GM12873 (cell line): ENCODE results near the gene ATXN1.

Experiments
- TF ChIP-seq, protein P1 (sequence below): IDR thresholded peaks from 2 replicates; pipeline ENCODE4 v1.5.1; 2012; ENCODE audit warnings: low read depth, mild to moderate bottlenecking, moderate library complexity, low read length, control low read depth; ENCODE audit not compliant: insufficient read depth; ENCODE audit errors: missing control alignments

Gene ATXN1

DNA sequence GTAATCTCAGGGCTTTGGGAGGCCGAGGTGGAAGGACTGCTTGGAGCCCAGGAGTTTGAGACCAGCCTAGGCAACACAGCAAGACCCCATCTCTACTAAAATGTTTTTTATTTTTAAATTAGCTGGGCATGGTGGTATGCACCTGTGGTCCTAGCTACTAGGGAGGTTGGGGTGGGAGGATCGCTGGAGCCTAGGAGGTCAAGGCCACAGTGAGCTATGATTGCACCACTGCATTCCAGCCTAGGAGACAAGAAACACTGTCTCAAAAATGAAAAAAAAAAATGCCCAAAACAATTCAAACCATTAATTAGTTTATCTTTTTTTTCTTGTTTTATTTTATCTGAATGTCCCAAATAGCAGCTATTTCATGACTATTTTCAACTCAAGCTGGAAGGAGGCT, 437.1 kb downstream of the ATXN1 start:
- TF ChIP-seq, protein P1, sequence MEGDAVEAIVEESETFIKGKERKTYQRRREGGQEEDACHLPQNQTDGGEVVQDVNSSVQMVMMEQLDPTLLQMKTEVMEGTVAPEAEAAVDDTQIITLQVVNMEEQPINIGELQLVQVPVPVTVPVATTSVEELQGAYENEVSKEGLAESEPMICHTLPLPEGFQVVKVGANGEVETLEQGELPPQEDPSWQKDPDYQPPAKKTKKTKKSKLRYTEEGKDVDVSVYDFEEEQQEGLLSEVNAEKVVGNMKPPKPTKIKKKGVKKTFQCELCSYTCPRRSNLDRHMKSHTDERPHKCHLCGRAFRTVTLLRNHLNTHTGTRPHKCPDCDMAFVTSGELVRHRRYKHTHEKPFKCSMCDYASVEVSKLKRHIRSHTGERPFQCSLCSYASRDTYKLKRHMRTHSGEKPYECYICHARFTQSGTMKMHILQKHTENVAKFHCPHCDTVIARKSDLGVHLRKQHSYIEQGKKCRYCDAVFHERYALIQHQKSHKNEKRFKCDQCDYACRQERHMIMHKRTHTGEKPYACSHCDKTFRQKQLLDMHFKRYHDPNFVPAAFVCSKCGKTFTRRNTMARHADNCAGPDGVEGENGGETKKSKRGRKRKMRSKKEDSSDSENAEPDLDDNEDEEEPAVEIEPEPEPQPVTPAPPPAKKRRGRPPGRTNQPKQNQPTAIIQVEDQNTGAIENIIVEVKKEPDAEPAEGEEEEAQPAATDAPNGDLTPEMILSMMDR = no peak

DNA sequence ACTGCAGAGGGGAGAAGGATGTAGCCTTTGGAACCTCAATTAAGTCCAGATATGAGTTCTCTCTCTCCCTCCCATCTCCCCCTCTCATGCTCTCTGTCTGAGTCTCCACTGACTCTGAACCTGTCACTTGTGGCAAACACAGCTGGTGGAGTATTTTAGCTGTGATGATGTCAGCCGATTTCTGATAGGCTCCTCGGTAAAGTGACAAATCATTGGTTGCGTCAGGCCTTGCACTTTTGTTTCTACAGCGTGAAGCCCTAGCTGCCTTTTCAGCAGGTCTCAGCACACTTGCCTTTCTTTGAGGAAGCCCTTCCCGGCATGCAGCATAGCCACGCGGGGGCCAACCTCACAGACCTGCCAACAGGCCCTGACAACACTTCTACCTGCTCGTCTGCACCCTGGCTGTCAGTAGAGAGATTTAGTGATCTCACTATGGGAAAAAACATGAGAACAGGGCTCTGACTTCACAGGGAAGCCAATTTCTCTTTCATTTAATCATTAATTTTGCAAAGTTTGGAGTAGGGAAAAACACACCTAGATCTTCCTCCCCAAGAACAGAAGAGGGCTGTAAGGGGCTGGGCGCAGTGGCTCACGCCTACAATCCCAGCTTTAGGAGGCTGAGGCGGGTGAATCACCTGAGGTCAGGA, 438.5 kb downstream of the ATXN1 start:
- TF ChIP-seq, protein P1 = no peak

DNA sequence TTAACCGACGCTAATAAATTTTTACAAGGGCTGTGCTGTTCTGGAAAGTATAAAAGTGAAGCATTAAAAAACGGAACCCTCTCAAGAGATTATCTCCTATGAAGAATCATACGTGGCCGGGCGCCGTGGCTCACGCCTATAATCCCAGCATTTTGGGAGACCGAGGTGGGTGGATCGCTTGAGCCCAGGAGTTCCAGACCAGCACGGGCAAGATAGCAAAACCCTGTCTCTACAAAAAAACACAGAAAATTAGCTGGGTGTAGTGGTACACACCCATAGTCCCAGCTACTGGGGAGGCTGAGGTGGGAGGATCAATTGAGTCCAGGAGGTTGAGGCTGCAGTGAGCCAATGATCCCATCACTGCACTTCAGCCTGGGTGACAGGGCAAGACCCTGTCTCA, 439.4 kb downstream of the ATXN1 start:
- TF ChIP-seq, protein P1 = no peak

DNA sequence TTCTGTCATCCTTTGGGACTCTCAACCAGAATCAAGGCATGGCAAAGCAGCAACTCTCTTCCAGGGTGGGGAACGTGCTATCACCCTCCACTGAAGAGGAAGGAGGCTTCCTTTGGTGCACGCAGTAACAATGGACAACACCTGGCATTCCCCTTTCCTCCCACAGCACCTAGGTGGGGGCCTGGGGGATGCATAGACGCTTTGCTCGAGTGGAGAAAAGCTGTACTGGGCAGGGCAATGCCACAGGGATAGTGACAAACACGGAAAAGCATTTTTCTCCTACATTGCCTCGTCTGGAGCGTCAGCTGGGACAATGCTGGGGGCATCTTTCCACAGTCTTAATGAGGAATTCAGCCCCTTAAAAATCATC, 439.9 kb downstream of the ATXN1 start:
- TF ChIP-seq, protein P1 = no peak

DNA sequence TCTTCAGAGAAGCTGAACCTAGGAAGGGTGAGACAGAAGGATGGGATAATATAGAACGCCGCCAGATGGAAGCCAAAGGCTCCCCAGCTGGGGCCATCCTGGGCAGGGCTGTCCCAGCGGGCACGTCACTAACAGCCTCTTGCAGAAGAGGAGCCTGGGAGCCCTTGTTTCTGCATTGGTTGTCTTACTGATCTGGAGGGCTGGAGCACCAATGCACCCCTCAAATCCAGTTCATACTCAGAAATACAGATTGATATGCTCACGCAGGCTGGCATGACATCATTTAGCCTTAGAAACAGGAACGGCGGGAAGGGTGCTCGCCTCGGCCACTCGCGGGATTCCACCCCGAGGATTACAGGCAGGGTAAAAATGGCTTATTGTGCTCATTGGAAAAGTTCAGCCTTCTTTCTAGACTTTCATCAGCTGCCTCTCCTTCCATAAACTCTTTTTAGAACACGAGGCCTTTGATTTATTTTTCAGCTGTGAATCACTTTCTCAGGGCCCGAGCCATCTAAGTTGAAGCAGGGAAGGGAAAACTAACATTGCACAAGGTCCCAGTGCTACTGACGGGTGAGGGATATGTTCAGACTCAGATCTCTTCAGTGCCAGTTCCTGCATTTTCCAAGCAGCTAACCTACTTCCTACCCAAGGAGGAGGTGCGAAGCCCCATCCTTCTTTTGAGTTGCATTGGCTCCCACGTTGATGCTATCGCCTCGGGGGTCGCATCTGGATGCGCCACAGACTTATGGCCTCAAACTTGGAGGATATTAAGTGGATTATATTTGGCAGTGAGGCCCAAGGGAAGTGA, 440.5 kb downstream of the ATXN1 start:
- TF ChIP-seq, protein P1 = no peak

DNA sequence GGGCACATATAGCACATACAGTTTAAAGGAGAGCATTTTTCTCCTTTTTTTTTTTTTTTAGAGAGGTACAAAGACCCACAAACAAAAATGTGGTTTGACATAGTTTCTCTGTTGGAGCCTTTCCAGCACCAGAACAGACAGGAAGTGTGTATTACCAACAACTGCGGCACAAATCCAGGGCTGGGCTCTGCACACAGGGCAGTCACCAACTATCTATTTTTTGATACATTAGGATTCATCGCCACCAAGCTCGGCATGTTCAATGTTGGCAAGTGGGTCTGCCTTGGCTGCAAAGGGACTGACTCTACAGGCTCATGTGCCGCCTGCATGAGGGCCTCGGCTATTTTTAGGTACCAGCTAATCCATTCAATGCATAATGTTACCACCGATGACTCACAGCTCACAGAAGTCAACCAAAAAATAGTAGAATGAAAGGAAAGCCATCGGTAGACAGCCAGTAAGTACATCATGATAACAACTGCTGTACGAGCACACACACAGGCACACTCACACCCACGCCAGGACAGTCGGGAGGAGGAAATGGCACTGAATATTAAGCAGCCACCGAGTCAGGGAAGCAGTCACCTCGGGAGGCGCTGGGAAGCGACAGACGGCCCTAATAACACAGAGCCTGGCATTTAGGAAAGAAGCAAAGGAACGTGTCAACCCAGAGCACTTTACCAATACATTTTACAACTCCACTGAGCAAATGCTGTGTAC, 441.3 kb downstream of the ATXN1 start:
- TF ChIP-seq, protein P1 = no peak
